NCI-H2196 treated with DMSO at 0.1 percent for 48 hours (cell line): ENCODE results near the gene ARHGAP24.

ENCODE experiments used
- DNase-seq: peaks from one replicate; lab custom pipeline; 2025; ENCODE audit not compliant: unreplicated experiment; lab: John Stamatoyannopoulos, UW

ARHGAP24 gene

DNA sequence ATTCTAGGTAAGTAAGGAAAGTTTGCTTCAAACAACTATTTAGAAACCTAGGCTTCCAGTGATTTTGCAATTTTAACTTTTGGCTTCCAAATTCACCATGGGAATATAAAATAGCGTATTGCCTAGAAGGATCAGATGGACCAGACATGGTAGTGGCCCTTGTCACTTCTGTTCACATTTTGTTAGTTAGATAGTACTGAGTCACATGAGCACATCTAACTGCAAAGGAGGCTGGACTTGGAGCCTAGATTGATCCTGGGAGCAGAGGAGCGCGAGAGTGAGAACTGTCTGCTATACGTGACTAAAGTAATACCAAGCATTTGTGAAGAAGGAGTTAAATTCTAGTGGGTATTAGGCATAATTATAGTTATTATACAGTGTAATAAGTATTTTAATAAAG, 102.4 kb downstream of the ARHGAP24 start:
- no peak for DNase-seq

DNA sequence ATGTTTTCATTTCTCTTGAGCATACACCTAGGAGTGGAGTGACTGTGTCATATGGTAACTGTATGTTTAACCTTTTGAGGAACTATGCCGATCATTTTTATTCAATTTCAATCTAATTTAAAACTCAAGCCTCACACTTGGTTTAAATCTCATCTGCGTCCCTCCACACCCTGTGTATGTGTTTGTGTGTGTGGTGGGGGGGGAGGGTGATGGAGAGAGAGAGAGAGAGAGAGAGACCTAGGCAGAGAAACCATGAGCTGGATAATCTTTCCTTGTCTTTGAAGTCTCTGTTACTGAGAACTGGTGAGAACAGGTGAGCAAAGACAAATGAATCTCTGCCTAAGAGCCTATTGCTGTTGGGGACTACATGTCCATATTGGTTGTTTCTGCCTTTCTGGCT, 105.0 kb downstream of the ARHGAP24 start:
- DNase-seq: no peak

DNA sequence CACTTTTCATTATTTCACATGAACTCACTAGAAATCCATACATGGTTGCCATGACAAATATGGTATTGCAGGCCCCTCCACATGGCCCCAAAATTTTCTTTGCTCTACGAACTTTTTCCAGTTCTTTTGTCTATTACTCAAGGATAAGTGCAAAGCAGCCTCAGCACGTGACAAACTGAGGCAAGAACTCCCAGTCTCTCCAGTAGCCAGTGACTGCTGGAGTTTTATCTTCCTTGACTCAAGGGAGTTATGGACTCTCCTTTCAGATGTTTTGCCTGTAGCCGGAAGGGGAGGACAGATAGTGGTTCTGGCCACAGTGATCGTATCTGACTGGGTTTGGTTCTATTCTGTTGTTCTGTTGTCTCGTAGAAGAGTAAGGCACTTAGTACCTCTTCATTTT, 105.5 kb downstream of the ARHGAP24 start:
- no peak for DNase-seq

- no peak for DNase-seq
Measured at GRCh38 chr4:85587952-85588351, 113.0 kb downstream of the ARHGAP24 start.

GRCh38 chr4:85591406-85592098, 116.6 kb downstream of the ARHGAP24 start:
- no peak for DNase-seq

- no peak for DNase-seq
Measured at GRCh38 chr4:85595098-85595775, 120.3 kb downstream of the ARHGAP24 start.

DNA sequence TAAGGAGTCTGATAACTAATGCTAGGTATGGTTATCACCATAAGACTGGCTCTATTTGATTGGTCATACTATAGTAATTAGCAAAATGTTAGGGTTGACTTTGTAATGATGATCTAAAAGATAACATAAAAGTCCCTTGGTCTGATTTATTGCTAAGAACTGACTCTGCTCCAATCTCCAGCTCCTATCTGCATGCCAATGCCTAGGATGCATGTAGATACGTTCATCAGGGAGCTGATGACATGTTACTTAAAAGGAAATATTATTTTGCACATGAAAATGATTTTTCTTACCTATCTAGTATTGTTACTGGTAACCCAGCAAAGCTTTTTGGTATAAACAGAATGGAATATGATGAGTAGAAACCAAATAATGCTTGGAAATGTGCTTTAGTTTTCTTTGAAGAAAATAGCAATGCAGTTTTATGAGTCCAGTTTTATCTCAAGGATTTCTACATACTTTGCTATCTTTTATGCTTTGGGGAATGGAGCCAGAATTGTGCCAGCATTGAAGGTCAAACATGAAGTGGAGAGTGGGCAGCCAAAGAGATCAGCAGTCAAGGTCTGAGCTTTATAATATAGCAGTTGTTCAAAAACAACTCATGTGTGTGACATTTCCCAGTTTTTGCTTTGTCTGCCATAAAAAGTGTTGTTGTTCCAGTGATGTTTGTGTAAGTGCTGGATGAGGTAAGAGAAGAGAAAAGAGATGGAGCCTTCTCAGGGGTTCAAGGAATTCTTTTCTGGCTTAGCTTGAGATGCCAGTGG, 121.0 kb downstream of the ARHGAP24 start:
- DNase-seq: no peak

DNA sequence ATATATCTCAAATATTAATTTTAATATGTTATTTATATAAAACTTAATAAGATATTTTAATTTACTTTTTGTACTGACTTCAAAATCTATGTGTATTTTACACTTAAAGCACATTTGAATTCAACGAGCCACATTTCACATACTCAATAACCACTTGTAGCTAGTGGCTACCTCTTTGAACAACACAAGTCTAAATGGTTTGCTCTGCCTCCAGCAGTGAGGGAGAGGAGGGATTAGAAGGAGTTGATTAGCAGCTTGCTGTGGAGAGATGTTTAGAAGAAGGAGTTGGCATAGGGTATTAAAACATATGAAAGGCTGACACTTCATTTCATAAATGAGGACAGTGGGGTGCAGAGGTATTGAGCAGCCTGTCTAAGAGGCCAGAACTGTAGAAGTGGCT, 124.0 kb downstream of the ARHGAP24 start:
- DNase-seq: no peak

GRCh38 chr4:85600501-85600900, 125.6 kb downstream of the ARHGAP24 start:
- DNase-seq: no peak

DNA sequence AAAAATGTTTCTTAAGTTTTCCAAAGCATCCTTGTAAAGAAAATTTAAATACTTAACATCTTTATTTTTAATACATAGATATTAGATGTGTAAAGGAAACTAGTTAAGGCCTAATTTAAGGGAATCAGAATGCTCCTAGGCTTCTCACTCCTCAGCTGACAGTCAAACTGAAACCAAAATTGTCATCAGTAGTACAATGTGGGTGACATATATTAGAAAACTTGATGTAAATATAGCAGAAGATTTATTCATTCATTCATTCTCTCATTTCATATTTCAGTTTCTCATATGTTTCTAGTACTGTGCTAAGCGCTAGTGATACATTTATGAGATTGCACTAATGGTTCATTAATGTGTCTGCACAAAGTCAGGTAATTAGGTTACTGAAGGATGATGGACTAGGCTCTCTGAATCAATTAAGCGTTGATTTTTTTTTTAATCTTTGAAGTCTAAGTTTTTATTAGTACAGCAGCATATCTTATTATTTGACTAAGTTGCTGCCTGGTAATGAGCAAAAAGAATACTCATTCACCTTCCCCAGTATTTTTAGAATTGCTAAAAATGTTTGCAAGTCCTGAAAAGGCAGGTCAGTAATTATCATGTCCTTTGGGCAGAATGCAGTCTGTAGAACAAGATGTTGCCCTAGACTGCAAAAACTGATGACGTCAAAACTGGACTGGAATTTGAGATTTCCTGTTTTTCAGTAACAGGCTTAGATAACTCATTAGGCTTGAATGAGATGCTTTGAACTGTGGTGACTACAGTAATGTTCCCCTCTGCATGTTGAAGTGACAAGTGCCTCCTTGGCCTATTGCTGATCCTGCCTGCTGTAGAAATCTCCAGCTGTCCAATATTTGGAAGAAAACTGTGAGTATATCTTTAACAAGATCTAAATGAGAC, 128.7 kb downstream of the ARHGAP24 start:
- peak; percentile 17 for DNase-seq

DNA sequence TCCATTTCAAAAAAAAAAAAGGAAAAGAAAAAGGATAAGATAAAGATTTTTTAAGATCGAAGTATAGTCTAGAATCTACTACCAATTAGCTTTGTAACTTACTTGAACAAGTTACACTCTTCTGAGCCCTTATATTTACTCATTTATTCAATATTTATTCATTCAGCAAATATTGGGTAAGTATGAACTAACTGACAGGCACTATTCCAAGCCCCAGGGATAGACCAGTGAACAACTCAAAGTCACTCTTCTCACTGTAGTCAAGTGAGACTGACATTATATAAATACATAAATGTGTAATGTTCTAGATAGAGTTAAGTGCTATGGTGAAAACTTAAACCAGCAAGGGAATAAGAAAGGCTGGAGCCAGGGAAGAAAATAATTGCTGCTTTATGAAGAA, 131.6 kb downstream of the ARHGAP24 start:
- DNase-seq: no peak

DNA sequence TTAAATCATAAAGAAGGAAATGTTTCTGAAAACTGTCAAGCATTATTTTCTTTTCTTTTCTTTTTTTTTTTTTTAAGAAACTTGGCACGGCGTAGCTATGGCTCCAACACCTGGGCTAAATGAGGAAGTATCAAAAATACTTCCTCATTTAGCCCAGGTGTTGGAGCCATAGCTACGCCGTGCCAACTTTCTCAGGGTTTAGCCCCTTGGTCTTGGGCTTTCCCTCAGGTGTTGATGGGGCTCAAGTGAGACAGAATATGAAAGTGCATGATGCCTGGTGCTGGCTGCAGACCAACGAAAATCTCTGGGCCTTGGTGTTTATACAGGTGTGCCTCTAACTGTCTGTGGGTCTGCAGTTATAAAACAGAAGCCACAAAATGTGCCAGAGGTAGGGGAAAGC, 132.7 kb downstream of the ARHGAP24 start:
- peak; percentile 46 for DNase-seq

DNA sequence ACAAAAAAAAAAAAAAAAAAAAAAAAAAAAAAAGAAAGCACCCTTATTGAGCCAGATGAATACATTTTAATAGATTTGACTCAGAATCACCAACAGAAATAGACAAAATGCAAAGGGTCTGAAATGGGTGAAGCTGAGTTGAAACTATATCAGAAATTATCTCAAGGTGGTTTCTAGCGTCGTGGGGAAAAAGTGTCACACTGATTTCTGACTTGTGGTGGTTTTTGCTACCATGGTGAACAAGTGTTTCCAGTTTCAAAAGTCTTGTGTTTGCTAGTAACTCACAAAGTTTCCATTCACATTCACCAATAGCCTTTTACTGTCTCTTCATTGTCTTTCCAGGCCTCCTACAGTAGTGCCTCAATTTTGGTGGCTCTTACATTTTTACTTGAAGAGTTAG, 135.5 kb downstream of the ARHGAP24 start:
- no peak for DNase-seq

- no peak for DNase-seq
Measured at GRCh38 chr4:85611661-85612060, 136.7 kb downstream of the ARHGAP24 start.

DNA sequence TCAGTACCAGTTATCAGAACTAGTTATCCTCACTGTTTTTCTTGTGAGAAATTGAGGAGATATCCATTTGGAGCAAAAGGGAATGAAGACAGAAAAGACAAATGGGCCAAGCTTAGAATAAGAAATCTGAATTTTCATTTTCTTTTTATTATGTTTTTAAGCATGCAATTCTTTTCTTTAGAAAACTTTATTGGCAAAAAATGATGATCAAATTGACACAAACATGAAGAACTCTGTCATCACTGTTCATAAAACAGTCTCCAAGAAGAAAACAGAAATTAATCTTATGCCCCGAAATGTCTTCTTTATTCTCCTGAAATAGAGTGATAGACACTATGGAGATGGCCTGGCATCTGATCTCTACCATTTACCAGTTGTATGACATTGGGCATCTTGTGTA, 139.0 kb downstream of the ARHGAP24 start:
- no peak for DNase-seq

DNA sequence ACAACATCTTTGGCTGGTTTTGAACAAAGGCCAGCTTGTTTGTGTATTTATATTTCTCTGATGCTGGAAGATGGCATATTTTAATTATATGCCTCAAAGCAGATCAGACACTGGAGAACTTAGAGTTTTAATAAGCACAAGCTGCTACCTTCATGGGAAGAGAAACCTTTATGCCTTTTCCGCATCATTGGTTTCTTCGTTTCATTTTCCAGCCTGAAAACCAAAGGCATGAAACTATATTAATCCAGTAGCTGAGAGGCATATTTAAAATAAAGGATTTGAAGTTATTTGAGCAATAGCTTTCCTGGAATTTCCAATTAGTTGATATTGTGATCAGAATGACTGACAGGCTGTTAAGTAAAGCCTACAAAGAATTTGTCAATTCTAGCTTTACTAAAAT, 141.0 kb downstream of the ARHGAP24 start:
- no peak for DNase-seq

DNA sequence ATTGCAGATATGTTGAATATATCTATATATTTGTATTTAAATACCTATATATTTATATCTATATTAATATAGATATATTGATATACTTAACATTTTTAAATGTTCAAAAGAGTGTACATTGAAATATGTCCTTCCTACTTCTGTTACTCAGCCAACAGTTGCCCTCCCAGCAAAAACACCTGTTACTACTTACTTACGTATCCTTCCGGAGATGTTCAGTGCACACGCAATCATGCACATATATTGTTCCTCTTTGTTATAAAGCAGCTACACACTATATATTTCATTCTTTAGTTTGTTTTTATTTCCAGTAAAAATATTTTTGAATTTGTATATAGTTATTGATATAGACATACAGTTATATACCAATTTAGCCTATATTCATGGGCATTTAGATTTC, 142.3 kb downstream of the ARHGAP24 start:
- no peak for DNase-seq

- DNase-seq: no peak
Measured at GRCh38 chr4:85632981-85633380, 158.0 kb downstream of the ARHGAP24 start.

DNA sequence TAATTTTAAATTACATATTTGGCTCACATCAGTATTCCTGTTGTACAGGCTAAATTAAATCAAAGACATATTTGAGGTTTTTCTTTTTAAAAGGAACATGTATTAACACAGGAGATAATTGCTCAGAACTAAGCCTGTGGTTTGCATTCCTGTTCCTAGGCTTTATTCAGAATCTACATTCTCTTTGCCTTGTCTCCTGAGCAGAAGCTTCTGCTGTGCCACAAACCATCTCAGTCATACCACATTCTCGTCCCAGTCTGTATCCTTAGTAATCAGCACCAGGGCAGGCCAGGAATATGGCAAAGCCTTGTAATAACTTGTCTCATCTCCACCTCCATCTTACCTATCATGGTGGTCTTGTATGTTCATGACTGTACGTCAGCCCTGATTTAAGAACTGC, 162.8 kb downstream of the ARHGAP24 start:
- DNase-seq: no peak

DNA sequence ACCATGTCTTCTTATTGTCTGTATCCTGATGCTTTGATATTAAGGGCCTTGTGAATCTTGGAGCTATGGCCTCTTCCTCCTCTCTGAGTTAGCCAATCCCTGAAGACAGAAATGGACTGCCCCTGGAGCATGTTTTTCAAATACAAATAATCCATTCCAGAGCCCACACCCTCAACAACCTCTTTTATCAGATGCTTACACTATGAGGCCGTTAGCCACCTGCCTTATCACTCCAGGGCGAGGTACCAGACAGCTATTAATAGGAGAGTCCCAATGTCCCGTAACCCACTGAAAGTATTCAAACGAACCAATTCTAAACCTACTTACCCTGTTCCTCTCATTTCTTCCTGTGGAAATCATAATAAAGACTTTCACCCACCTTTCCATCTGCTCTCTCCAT, 165.0 kb downstream of the ARHGAP24 start:
- no peak for DNase-seq
